Measurements from ENCODE around the gene NT5M. TPM values are rescaled to one million over a fixed set of nuclear protein-coding genes. Genes with fewer than 3 reads are reported as not detected.
A peak's percentile ranks its signal among the peaks of the same experiment; 100 is the strongest.
"Not testable (repeated sequence)": the region's sequence is repeated elsewhere in the genome, so short reads cannot be mapped to it uniquely, and the experiment has no call there.

Gene NT5M
- total RNA-seq, 1 donor from 2014 or later = 4.0 TPM

DNA sequence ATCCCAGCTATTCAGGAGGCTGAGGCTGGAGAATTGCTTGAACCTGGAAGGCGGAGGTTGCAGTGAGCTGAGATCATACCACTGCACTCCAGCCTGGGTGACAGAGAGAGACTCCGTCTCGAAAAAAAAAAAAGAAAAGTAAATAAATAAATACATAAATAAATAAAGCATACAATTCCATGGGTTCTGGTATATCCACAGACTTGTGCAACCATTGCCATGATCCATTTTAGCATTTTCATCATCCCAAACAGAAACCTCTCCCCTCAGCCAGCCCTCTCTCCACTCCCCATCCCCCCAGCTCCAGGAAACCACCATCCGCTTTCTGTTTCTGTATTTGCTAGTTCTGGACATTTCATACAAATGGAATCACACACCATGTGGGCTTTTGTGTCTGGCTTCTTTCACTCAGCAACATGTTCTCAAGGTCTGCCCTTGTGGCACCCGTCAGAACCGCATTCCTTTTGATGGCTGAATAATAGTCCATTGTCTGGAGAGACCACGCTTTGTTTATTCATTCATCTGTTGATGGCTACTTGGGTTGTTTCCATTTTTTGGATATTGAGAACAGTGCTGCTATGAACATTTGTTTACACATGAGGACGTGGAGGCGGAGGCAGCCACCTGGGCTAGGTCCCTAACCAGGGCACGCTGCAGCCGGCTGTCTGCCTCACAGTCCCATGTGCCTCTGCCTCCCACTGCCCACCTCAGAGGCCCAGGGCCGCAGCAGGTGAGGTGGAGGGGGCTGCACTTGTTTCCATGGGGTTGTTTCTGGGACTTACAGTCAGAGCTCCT is 76.2 kb downstream of the NT5M start:
- Mint-ChIP-seq H3K27me3 (ENCODE audit: low read depth) (peaks cover 27% of the 10 kb centered on the region), H3K27ac (ENCODE audit: unreplicated experiment) (no peak overlapping the region), H3K36me3 (ENCODE audit: low read depth) (no peaks in the 10 kb centered on the region), H3K4me3 (ENCODE audit: unreplicated experiment) (no peak overlapping the region), H3K9me3 (ENCODE audit: low read depth) (no peaks in the 10 kb centered on the region), H3K4me1 (ENCODE audit: low read depth) (no peaks in the 10 kb centered on the region)
- TF ChIP-seq, protein P1, sequence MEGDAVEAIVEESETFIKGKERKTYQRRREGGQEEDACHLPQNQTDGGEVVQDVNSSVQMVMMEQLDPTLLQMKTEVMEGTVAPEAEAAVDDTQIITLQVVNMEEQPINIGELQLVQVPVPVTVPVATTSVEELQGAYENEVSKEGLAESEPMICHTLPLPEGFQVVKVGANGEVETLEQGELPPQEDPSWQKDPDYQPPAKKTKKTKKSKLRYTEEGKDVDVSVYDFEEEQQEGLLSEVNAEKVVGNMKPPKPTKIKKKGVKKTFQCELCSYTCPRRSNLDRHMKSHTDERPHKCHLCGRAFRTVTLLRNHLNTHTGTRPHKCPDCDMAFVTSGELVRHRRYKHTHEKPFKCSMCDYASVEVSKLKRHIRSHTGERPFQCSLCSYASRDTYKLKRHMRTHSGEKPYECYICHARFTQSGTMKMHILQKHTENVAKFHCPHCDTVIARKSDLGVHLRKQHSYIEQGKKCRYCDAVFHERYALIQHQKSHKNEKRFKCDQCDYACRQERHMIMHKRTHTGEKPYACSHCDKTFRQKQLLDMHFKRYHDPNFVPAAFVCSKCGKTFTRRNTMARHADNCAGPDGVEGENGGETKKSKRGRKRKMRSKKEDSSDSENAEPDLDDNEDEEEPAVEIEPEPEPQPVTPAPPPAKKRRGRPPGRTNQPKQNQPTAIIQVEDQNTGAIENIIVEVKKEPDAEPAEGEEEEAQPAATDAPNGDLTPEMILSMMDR (IDR thresholded peaks at IDR 0.05) = no peak
- DNase-seq (ENCODE audit: low spot score) = peak; percentile 72

DNA sequence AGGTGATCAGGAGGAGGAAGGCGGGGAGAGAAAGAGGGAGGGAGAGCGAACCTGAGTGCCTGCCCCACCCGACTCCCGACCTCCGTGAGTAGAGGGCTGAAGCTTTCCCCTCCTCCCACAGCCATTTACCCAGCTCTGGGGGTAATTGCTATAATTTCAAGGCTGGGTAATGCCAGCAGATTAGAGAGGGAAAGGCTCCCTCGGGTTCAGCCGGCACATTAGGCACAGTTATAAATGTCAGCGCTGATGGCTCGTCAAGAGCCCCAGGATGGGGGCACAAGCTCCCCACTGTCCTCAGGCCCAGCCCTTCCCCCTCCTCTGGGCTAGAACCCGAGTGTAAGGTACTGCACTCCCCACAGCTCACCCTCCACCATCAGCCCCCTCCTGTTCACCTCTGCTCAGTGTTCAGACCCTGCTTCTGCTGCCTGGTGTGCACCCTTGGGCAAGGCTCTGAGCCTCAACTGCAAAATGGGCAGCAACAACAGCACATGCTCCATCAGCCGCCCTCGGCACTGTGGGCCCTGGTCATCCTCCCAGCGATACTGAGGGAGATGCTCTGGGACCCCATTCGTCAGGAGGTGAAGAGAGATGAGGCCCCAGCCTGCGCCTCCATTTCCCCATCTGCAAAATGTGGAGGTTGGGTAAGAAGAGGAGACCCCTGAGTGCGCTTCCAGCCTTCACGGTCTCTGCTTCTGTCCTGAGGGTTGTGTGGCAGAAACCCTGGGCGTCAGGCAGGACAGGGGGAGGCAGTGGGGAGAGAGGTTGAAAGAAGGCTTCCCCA is 77.2 kb downstream of the NT5M start:
- peak; percentile 69 for DNase-seq (ENCODE audit: low spot score)
- Mint-ChIP-seq H3K27me3 (ENCODE audit: low read depth) (peaks cover 25% of the 10 kb centered on the region), H3K4me3 (ENCODE audit: unreplicated experiment) (no peak overlapping the region), H3K36me3 (ENCODE audit: low read depth) (no peaks in the 10 kb centered on the region), H3K27ac (ENCODE audit: unreplicated experiment) (peak overlapping the region; percentile 49), H3K4me1 (ENCODE audit: low read depth) (no peaks in the 10 kb centered on the region), H3K9me3 (ENCODE audit: low read depth) (no peaks in the 10 kb centered on the region)
- TF ChIP-seq, protein P1 (IDR thresholded peaks at IDR 0.05) = no peak

DNA sequence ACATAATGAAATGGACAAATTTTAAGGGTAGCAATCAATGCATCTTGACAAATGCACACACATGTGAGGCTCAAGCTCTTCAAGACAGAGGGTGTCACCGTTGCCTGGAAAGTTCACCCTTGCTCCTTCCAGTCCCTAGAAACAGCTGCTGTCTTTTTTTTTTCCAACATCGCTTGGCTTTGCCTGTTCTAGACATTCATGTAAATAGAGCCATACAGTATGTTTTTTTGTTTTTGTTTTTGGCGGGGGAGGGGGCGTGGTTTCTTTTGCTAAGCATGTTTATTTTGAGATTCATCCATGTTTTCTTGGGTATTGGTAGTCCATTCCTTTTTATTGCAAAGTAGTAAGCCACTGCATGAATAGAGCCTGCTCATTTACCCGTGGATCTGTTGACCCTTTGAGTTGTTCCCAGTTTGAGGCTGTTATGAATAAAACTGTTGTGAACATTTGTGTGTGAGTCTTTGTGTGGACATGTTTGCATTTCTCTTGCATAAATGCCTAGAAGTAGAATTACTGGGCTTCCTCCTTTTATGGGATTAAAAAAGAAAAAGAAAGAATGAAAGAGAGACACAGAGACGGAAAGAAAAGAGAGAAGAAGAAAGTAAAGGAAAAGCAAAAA is 78.4 kb downstream of the NT5M start:
- no peak for DNase-seq (ENCODE audit: low spot score)
- Mint-ChIP-seq H3K4me1 (ENCODE audit: low read depth) (no peaks in the 10 kb centered on the region), H3K27me3 (ENCODE audit: low read depth) (peaks cover 26% of the 10 kb centered on the region), H3K9me3 (ENCODE audit: low read depth) (no peaks in the 10 kb centered on the region), H3K4me3 (ENCODE audit: unreplicated experiment) (no peak overlapping the region), H3K27ac (ENCODE audit: unreplicated experiment) (no peak overlapping the region), H3K36me3 (ENCODE audit: low read depth) (no peaks in the 10 kb centered on the region)
- TF ChIP-seq, protein P1 (IDR thresholded peaks at IDR 0.05) = no peak

DNA sequence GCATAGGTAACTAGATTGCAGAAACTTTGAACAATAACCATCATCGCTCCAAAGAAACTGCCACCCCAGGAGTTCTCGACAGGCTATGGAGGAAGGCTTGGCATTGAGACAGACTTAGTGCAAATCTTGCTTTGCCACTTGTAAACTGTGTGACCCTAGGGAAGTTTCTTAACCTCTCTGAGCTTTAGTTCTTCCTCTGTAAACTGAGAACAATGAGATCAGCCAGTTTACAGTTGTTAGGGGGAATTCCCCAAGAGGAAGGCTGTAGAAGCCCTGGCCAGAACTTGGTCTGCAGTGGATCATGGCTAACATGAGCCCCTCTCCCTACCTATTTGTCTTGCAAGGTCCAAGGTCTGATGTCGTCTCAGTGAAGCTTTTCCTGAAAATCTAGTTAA is 78.9 kb downstream of the NT5M start:
- DNase-seq (ENCODE audit: low spot score) = no peak
- TF ChIP-seq, protein P1 (IDR thresholded peaks at IDR 0.05) = no peak
- no peak overlapping the region for H3K27ac Mint-ChIP-seq (ENCODE audit: unreplicated experiment)
- H3K4me1 Mint-ChIP-seq (ENCODE audit: low read depth) = no peaks in the 10 kb centered on the region
- no peak overlapping the region for H3K4me3 Mint-ChIP-seq (ENCODE audit: unreplicated experiment)
- H3K36me3 Mint-ChIP-seq (ENCODE audit: low read depth) = no peaks in the 10 kb centered on the region
- H3K9me3 Mint-ChIP-seq (ENCODE audit: low read depth) = no peaks in the 10 kb centered on the region
- peaks cover 26% of the 10 kb centered on the region for H3K27me3 Mint-ChIP-seq (ENCODE audit: low read depth)

DNA sequence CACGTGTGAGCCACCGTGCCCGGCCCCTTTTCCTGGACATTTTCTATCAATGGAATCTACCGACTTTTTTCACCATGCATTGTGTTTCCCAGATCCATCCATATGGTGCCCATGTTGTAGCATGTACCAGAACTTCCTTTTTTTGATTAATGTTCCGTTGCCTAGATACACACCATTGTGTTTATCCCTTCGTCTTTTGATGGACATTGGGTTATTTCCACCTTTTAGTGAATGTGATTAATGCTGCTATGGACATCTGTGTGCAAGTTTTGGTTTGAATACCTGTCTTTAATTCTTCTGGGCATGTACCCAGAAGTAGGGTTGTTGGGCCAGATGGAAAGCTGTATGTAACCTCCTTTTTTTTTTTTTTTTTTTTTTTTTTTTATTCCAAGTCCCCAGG is 79.8 kb downstream of the NT5M start:
- Mint-ChIP-seq H3K27ac (ENCODE audit: unreplicated experiment) (no peak overlapping the region), H3K36me3 (ENCODE audit: low read depth) (no peaks in the 10 kb centered on the region), H3K27me3 (ENCODE audit: low read depth) (peaks cover 26% of the 10 kb centered on the region), H3K4me3 (ENCODE audit: unreplicated experiment) (no peak overlapping the region), H3K4me1 (ENCODE audit: low read depth) (no peaks in the 10 kb centered on the region), H3K9me3 (ENCODE audit: low read depth) (no peaks in the 10 kb centered on the region)
- no peak for DNase-seq (ENCODE audit: low spot score)
- TF ChIP-seq, protein P1 (IDR thresholded peaks at IDR 0.05) = no peak

DNA sequence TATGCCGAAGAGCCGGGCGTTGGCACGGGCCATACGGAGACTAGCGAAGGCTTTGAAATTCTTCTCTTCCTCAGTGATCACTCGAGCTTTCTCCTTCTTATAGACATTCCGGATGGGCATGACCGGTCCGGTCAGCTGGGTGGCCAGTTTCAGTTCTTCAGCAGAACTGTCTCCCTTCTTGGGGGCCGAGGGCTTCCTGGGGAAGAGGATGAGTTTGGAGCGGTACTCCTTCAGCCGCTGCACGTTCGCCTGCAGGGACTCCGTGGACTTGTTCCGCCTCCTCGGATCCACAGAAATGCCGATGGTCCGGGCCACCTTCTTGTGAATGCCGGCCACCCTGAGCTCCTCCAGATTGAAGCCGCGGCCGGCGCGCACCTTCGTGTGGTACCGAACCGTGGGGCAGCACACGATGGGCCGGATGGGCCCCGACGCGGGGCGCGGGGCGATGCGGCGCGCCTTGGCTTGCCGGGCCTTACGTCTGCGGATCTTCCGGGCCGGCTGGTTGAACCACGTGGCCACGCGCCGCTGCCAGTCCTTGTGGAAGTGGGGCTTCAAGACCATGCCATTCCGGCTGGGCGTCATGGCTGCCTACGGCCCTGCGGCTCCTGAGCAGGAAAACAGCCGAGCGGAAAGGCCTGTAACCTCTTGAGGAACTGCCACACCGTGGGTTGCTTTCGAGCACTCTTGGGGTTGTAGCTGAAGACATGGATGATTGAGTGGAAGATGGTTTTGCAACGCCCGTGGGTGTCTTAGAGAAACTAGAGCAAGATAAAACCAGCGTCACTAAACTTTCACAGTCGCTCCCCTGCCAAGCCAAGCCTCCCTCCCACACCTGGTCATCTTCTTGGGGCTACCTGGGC is 80.5 kb downstream of the NT5M start:
- peaks cover 26% of the 10 kb centered on the region for H3K27me3 Mint-ChIP-seq (ENCODE audit: low read depth)
- H3K36me3 Mint-ChIP-seq (ENCODE audit: low read depth); DNase-seq (ENCODE audit: low spot score); H3K4me1 Mint-ChIP-seq (ENCODE audit: low read depth); H3K4me3 Mint-ChIP-seq (ENCODE audit: unreplicated experiment); H3K9me3 Mint-ChIP-seq (ENCODE audit: low read depth): not testable (repeated sequence)
- peak overlapping the region; percentile 66 for H3K27ac Mint-ChIP-seq (ENCODE audit: unreplicated experiment)
